Inferior parietal cortex (tissue), 1 donor: ENCODE results near the gene LIME1.
"Not testable (repeated sequence)": the region's sequence is repeated elsewhere in the genome, so short reads cannot be mapped to it uniquely, and the experiment has no call there.

Experiments used
- DNase-seq: peaks from one replicate; pipeline ENCODE4 v3.0.0-alpha.2; 2016; ENCODE audit errors: extremely low spot score

Gene LIME1

DNA sequence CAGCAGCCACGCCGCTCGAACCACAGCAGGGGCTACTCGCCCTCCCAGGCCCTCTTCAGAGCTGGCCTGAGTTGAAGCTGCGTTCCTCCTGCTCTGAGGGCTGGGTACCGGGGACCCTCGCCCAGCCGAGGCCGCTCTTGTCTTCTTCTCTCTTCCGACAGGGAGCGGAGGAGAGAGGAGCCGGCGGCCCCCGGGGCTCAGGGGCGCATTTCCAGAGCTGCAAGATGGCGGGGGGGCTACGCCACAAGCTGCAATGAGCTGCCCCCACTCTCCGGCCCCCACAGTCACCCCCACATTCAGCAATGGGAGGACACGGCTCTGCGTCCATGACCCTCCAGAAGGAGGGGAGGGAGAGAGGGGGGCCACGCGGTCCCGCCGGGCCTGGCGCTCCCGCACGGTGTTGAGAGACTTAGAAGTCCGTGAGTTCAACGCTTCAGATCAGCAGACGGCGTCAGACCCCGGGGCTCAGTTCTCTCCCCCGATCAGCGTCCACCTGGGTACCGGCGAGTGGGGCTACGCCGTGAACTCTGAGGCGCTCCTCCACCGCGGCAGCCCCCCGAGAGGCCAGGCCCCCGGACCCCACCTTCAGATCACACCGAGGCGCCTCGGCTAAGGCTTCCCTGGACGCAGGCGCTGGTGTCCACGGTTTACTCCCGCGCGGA lies 34.7 kb downstream of the LIME1 start:
- no peak for DNase-seq

DNA sequence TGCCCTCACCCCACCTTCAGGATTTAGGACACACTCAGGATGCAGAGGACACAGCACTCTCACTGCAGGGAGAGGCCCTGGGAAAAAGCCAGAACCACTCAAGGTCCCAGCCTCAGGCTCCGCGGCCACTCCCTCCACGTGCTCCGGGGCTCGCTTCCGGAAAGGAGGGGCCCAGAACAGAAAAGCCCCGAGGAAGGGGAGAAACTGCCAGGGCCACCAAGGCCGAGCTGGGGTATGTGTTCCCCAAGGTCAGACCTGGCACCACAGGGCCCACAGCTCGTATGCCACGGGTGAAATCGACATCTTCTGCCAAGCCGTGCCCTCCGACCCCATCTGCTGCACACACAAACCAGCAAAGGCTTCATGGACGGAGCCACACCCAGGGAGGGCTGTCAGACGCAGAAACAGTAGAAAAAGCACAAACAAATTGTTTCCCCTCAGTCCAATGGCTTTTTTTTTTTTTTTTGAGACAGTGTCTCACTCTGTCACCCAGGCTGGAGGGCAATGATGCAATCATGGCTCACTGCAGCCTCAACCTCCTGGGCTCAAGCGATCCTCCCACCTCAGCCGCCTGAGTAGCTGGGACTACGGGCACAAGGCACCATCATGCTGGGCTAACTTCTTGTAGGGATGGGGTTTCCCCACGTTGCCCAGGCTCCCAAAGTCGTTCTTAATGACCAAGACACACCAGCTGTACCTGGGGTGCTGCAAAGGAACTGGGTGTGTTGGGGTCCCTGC lies 36.5 kb downstream of the LIME1 start:
- DNase-seq = no peak

DNA sequence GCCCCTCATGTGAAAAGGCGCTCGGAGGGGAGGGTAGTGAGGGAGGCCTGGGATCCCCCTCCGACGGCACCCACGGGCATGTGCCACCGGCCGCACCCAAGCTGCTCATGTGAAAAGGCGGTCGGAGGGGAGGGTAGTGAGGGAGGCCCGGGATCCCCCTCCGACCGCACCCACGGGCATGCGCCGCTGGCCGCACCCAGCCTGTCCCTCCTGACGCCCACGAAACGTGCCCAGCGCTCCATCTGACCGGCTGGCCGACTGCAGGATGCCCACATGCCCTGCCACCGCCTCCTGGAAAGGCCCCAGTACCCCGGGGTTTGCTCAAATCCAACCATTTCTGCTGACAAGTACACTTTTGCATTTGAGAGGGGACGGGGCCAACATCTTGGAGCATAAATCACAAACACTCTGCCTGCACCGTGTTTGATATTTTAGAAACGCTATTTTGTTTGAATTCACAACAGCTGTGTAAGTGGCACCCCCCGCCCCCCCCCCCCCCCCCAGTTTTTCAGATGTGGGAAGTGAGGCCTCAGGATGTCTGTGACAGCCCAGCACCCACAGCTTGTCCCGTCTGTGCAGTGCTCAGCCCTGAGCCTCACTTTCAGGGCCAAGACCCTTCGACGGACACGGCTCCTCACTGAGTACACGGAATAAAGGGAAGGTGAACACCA lies 37.2 kb downstream of the LIME1 start:
- no peak for DNase-seq

DNA sequence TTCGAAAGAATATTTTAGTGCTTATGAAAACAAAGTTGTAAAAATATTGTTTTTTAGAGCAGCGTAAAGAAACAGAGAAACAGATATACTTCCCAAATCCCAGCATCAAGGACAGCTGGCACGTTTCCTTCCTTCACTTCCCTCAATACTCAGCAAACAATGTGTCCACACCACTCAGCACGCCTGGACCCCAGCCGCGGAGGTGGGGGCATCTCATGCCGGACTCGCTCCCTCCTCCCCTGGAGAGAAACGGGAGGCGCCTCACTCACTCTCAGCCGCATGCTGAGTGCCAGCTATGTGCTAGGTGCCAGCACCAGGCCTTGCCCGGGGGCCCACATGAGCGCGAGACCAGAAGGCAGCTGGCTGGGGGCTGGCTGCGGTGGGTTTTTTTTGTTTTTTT lies 37.8 kb downstream of the LIME1 start:
- no peak for DNase-seq

DNA sequence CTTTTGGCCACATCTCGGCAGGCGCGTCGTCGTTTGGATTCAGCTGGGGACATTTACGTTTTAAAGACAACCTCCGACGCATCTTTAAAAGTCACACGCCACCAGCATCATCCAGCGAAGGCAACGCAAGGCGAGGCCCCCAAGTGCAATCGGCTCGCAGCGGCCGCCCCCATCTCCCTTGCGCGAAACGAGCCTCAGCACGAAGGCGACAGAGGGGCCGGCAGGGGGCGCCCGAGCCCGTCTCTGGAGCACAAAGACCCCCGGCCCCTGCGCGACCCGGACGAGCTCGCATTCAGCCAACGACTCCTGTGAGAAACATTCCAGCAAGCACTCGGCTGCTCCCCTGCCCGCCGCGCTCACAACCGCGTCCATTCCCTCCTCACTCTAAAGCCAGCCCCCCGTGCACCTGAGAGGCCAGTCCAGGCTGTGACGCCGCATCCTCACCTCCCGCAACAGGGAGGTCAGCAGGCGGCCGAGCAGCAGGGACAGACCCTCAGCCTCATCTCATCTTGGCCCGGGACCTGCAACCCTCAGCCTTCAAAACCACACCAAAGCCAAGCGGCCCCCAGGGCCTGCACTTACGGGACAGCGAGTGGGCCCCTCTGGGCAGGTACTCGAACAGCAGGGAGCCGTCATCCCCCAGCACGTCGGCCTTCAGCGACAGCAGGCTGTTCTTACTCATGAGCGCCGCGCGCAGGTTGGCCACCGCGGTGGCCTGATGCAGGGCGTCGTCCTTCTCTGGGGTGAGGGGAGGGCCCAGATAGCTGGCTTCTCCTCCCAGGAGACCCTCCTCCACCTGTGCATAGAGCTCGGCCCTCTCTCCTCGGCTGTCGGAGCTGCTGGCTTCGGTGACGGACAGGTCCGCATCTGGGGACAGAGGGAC lies 38.9 kb downstream of the LIME1 start:
- DNase-seq = no peak

DNA sequence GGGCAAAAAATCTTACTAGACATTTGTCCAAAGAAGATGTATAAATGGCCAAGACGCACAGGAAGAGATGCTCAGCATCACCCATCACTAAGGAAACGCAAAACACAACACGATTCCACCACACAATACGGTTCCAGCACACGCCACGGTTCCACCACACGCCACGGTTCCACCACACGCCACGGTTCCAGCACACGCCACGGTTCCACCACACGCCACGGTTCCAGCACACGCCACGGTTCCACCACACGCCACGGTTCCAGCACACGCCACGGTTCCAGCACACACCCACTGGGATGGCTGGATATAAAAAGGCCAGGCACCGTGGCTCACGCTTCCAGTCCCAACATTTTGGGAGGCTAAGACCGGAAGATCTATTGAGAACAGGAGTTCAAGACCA lies 40.4 kb downstream of the LIME1 start:
- not testable (repeated sequence) for DNase-seq

DNA sequence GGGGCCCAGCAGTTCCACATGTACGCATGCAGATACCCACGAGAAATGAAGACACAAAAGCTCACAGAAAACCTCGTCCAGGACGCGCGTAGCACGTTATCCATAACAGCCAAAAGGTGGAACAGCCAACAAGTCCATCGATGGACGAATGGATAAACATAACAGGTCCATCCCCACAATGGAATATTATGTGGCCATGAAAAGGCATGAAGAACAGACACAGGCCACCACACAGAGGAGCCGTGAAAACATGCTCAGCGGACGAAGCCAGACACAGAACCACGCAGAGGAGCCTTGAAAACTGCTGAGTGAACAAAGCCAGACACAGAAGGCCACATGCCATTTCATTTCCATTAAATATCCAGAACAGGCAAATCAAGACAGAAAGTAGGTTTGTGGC lies 41.1 kb downstream of the LIME1 start:
- DNase-seq = no peak

DNA sequence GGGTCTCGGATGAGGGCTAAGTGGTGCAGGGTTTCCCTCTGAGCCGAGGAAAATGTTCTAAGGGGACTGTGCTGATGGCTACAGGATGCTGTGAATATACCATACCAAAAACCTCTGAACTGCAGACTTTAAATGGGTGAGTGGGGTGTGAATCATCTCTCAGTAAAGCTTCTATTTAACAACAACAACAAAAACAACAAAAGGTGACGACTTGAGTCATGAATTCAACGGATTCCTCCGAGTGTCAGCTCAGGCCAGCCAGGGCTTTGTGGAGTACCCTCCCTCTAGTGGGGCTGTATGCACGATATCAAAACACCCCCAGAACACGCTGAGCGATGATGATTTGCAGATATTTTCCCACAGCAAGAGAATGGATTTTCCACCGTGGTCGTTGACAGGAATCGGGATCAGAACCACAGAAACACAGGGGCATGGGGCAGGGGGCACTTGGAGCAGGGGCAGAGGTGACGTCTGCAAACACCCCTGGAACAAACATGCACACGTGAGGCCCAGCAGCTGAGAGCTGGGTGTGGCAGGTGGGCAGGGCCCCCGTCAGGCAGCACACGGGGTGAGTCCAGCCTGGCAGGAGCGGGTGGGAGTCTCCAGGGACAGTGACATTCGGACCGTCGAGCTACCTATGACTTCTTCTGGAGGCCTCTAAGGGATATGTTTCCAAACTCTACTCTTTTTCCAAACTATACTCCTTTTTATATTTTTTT lies 41.7 kb downstream of the LIME1 start:
- DNase-seq = no peak

DNA sequence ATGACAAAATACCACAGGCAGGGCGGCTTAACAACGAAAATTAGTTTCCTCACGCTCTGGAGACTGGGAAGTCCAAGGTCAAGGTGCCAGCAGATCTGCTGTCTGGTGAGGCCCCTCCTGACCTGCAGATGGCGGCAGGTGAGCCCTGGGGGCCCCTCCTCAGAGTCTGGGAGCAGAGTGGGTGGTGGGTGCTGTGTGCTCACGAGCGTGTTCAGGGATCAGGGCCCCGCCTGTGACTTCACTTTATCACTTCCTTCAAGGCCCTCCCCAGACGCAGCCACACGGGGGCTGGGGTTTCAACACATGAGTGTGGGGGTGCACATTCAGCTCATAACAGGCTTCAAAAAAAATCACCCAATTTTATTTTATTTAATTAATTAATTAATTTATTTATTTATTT lies 42.4 kb downstream of the LIME1 start:
- no peak for DNase-seq

DNA sequence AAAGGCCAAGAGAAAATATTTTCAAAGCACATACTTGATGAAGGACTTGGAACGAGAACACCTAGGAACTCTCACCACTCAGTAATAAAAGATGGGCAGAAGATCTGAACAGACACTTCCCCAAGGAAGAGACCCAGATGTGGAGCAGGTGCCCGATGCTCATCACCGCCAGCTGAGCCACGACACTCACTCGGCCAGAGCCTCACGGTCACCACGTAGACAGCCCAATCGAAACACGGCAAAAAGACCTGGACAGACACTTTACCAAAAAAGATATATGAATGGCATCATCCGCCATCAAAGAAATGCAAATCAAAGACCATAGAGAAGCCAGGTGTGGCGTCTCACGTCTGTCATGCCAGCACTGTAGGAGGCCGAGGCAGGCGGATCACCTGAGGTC lies 44.7 kb downstream of the LIME1 start:
- no peak for DNase-seq

DNA sequence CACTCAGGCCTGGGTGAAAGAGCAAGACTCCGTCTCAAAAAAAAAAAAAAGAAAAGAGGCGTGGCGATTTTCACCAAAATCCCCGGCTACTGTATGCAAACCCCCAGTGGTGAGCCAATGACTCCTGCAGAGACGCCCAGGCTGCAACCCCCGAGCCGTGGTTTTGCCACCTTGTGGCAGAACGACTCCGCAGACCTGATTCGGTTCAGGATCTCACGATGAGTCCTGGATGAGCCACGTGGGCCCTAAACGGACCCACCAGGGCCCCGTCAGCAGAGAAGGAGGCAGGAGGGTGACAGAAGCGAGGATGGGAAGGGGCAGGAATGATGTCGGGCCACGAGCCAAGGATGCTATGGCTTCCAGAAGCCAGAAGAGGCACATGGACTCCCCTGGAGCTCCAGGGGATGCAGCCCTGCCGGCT lies 45.6 kb downstream of the LIME1 start:
- DNase-seq = no peak

DNA sequence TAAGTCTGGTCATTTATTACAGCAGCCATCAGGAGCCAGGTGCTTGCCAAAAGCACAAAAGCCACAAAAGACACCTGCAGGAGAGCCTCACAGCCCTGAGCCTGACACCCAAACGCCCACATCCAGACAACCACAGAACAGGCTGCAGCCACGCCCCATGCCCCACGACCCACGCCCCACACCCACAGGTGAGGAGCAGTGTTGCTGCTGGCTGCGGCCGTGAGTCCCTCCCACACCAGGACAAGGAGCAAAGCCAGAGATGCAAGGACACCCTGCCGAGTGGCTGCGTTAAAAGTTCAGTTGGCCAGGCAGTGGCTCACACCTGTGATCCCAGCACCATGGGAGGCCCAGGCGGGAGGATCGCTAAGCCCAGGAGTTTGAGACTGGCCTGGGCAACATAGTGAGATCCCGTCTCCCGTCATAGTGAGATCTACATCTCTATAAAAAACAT lies 46.1 kb downstream of the LIME1 start:
- DNase-seq = no peak

DNA sequence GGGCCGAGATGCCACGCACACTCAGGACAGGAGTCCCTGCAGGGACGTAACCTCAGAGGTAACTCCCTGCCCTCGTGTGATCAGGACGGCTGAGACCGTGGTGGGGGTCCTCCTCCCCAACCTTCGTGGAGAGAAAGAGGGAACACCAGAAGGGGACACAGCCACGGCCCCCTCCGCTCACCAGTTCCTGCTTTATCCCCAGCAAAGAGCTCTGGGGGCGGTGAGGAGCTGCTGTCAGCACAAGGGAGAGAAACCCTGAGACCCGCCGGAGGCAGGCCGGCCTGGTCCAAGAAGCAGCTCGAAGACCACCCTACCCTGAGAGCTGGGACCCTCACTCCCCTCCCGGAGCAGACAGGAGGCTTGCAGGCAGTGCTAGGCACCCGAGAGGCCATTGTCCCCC lies 47.5 kb downstream of the LIME1 start:
- DNase-seq = no peak

DNA sequence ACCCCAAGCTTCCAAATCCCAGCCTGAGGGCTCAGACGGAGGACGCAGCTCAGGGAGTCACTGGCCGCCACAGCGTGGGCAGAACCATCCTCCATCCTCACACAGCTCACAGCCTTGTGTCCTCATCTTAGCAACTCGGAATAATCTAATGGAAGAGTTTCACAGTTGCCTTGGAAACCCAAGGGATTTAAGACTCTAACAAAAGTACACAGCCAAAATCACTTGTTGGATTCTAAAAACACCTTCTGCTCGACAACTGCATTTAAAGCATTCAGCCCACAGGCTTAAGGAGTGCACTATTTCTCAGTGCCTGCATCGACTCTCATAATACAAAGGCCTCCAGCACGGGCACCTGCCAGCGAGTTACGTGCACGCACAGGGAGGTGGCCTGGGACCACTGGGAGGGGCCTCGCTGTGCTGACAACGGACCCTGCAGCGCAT lies 49.2 kb downstream of the LIME1 start:
- peak; percentile 53 for DNase-seq

DNA sequence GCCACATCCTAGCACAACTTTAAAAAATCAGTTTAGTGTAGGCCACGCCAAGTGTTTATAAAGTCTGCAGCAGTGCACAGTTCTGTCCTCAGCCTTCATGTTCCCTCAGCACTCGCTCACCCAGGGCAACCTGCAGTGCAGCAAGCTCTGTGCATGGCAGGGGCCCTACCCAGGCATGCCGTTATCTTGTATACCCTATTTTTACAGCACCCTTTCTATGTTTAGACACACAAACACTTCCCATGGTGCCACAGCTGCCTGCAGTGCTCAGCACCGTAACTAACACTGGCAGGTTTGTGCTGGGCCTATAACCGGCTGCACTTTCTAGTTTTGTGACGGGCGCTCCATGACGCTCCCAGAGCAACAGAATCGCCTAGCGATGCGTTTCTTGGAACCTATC lies 50.8 kb downstream of the LIME1 start:
- DNase-seq = no peak

DNA sequence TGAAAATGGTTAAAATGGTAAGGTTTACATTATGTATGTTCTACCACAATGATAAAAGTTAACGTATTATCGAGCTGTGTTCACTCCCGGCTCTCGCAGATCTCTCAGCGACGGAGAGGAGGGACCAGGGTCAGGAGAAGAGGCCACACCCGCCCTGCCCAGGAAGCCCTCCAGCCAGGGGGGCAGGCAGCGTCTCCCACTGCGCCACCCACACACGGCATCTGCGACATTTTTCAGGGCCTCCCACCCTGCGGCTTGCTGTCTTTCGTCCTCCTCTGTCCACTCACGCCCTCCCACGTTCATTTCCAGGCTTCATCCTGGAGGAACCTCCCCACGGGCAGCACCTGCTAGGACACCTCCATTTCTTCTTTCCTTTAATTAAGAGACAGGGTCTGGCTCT lies 51.3 kb downstream of the LIME1 start:
- no peak for DNase-seq
